ENCODE measurements around the gene TIGD1.

Gene TIGD1

DNA sequence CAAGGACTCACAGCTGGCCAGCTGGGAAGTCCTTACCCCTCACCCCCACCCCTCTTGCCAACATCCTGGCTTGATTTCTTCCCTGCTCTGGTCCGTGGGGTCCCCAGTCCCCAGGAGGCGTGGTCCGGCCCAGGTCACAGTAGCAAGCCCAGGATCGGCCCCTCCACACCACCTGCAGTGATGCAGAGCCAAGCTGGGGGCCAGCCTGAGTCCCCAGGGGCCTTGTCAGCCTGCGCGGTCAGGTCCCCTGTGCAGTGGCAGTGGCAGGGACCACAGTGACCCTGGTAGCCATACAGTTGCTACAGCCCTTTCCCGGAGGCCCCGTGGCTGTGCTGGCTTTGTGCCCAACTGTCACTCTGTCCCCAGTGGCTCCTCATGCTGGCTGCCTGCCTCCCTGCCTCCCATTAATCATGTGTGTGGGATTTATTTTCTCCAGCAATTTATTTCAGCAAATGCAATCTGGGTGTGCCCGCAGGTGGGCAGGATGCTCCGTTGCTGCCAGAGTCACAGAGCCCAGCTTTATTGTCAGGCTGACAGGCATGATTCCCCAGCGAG lies 38.9 kb downstream of the TIGD1 start:
- no peak overlapping the region for H3K4me3 ChIP-seq (ENCODE audit: low read depth, low read length)
- TF ChIP-seq, protein P1, sequence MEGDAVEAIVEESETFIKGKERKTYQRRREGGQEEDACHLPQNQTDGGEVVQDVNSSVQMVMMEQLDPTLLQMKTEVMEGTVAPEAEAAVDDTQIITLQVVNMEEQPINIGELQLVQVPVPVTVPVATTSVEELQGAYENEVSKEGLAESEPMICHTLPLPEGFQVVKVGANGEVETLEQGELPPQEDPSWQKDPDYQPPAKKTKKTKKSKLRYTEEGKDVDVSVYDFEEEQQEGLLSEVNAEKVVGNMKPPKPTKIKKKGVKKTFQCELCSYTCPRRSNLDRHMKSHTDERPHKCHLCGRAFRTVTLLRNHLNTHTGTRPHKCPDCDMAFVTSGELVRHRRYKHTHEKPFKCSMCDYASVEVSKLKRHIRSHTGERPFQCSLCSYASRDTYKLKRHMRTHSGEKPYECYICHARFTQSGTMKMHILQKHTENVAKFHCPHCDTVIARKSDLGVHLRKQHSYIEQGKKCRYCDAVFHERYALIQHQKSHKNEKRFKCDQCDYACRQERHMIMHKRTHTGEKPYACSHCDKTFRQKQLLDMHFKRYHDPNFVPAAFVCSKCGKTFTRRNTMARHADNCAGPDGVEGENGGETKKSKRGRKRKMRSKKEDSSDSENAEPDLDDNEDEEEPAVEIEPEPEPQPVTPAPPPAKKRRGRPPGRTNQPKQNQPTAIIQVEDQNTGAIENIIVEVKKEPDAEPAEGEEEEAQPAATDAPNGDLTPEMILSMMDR (IDR thresholded peaks at IDR 0.05; ENCODE audit: insufficient read depth, low read depth, low read length, missing control alignments) = no peak
- no peak for DNase-seq (ENCODE audit: low read depth)

DNA sequence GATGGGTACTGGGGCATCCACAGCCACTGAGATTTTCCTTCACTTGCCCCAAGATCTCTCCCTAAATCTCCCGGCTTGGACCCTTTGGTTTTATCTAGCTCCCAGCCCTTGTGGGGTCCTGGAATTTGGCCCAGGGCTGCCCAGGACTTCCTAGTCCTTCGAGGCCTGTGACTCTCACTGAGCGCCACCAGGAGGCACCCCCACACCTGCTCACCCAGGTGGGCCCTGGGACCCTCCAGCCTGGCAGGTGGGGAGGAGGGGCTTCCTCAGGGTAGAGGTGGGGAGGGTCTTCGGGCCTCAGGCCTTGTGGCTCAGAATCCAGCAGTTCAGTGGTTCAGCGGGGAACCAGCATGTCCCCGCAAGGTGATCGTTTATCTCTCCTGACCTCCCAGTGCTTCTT lies 42.1 kb downstream of the TIGD1 start:
- TF ChIP-seq, protein P1 (IDR thresholded peaks at IDR 0.05; ENCODE audit: insufficient read depth, low read depth, low read length, missing control alignments) = no peak
- DNase-seq (ENCODE audit: low read depth) = no peak
- no peak overlapping the region for H3K4me3 ChIP-seq (ENCODE audit: low read depth, low read length)

- no peak for DNase-seq (ENCODE audit: low read depth)
- TF ChIP-seq, protein P1 (IDR thresholded peaks at IDR 0.05; ENCODE audit: insufficient read depth, low read depth, low read length, missing control alignments) = no peak
- no peak overlapping the region for H3K4me3 ChIP-seq (ENCODE audit: low read depth, low read length)
Measured at GRCh38 chr2:232506709-232507108, 43.6 kb downstream of the TIGD1 start.

GRCh38 chr2:232505856-232506255 lies 44.5 kb downstream of the TIGD1 start:
- no peak for DNase-seq (ENCODE audit: low read depth)
- TF ChIP-seq, protein P1 (IDR thresholded peaks at IDR 0.05; ENCODE audit: insufficient read depth, low read depth, low read length, missing control alignments) = no peak
- H3K4me3 ChIP-seq (ENCODE audit: low read depth, low read length) = no peak overlapping the region

- no peak for DNase-seq (ENCODE audit: low read depth)
- TF ChIP-seq, protein P1 (IDR thresholded peaks at IDR 0.05; ENCODE audit: insufficient read depth, low read depth, low read length, missing control alignments) = no peak
- no peak overlapping the region for H3K4me3 ChIP-seq (ENCODE audit: low read depth, low read length)
Measured at GRCh38 chr2:232504438-232504837, 45.9 kb downstream of the TIGD1 start.

- TF ChIP-seq, protein P1 (IDR thresholded peaks at IDR 0.05; ENCODE audit: insufficient read depth, low read depth, low read length, missing control alignments) = no peak
- DNase-seq (ENCODE audit: low read depth) = no peak
- no peak overlapping the region for H3K4me3 ChIP-seq (ENCODE audit: low read depth, low read length)
Measured at GRCh38 chr2:232503809-232504323, 46.5 kb downstream of the TIGD1 start.
